Sigmoid colon (tissue), 7 donors: ENCODE measurements around the gene ADGRA3. TPM values are rescaled to one million over a fixed set of nuclear protein-coding genes. Genes with fewer than 3 reads are reported as not detected.

Experiments
- DNase-seq: peaks from one replicate; pipeline ENCODE4 v3.0.0-alpha.2; 2019
- H3K27ac ChIP-seq, 4 donors: fragments of 200-600 bp; sonication (generic); one replicate each; pipeline ENCODE4 v1.5.1; 2016 to 2019; ENCODE audit warnings: mild to moderate bottlenecking in 1 of 4
- H3K27me3 ChIP-seq, 3 donors: fragments of 200-600 bp; sonication (generic); one replicate each; pipeline ENCODE4 v1.5.1; 2019; ENCODE audit warnings: mild to moderate bottlenecking in 1 of 3
- H3K36me3 ChIP-seq, 4 donors: fragments of 200-600 bp; sonication (generic); one replicate each; pipeline ENCODE4 v1.5.1; 2016 to 2019
- H3K4me1 ChIP-seq, 4 donors: fragments of 200-600 bp; sonication (generic); one replicate each; pipeline ENCODE4 v1.5.1; 2017 to 2019
- H3K4me3 ChIP-seq, 4 donors: fragments of 200-600 bp; sonication (generic); one replicate each; pipeline ENCODE4 v1.5.1; 2017 to 2019; ENCODE audit warnings: mild to moderate bottlenecking in 2 of 4, moderate library complexity in 1 of 4
- H3K9me3 ChIP-seq, 4 donors: fragments of 200-600 bp in 3 of 4; sonication (generic) in 3 of 4; one replicate each; pipeline versions ENCODE4 v1.5.1 to v1.6.1; 2013 to 2019
- CTCF ChIP-seq, 4 experiments: fragments of 450-650 bp in 3 of 4; fragments of 200-600 bp in 1 of 4; IDR thresholded peaks; one replicate each; pipeline ENCODE4 v1.5.1; 2016 to 2019; ENCODE audit warnings: antibody characterized with exemption in 4 of 4, mild to moderate bottlenecking in 3 of 4, moderate library complexity in 2 of 4
- EP300 ChIP-seq, 4 donors: sonication (generic); formaldehyde crosslinking; IDR thresholded peaks; one replicate each; pipeline ENCODE4 v1.6.1; 2017; ENCODE audit warnings: antibody characterized with exemption in 4 of 4
- POLR2A ChIP-seq, 2 donors: fragments of 450-650 bp; IDR thresholded peaks; one replicate each; pipeline ENCODE4 v1.6.1; 2016; ENCODE audit warnings: antibody characterized with exemption in 2 of 2, mild to moderate bottlenecking in 2 of 2, moderate library complexity in 2 of 2
- POLR2AphosphoS5 ChIP-seq, 4 donors: sonication (generic); formaldehyde crosslinking; IDR thresholded peaks; one replicate each; pipeline ENCODE4 v1.6.1; 2017; ENCODE audit warnings: antibody characterized with exemption in 4 of 4
- WGBS, 2 donors: extraction: QIAGEN DNeasy Blood & Tissue Kit; methylation state at CpG; one replicate each; pipeline ENCODE4 v1.1.7; 2013; 5-methylcytosine and 5-hydroxymethylcytosine counted together
- intact Hi-C: fragments of 100-400 bp; cut with DNase I; formaldehyde crosslinking; loops from one replicate; pipeline ENCODE4 v1.15.1; 2023
- polyA plus RNA-seq, 3 donors: library from polyadenylated mRNA; stranded (reverse); fragments of 200-250 nt; gene quantifications; one replicate each; pipeline ENCODE4 v1.2.3, GENCODE V29; 2013
- total RNA-seq, 4 donors: library from RNA; depleted of rRNA; stranded (reverse); fragments of >200 nt; gene quantifications; one replicate each; pipeline ENCODE4 v1.1.0, GENCODE V29; 2016
- donor health status: healthy with polysubstance abuse.
- donor health status: Bipolar disorder and iron deficiency.
- donor health status: healthy.

Gene ADGRA3
- total and polyA plus RNA-seq, 7 donors, result 4.4 to 86.1 (median 51.6) TPM

- intact Hi-C loops, result loop anchor here (5.0 to 10.0 kb wide), 2 partner anchors 102 to 170 kb away; no protein-coding TSS in a partner anchor
- Histone ChIP-seq H3K36me3 (no peaks in the 10 kb centered on the region), H3K27ac (peak overlapping the region; percentile 72 to 90 (median 82)), H3K4me1 (peaks cover 0 to 39% (median 25%) of the 10 kb centered on the region in 4 donors), H3K4me3 (peak overlapping the region; percentile 43 to 71 (median 61)), H3K9me3 (no peaks in the 10 kb centered on the region), H3K27me3 (no peaks in the 10 kb centered on the region)
- 2 to 9% methylated on average over 8 of the region's 8 CpGs for WGBS, 2 donors
- no peak for DNase-seq
- no peak for TF ChIP-seq POLR2AphosphoS5 (IDR thresholded peaks at IDR 0.05)
- no peak for TF ChIP-seq EP300 (IDR thresholded peaks at IDR 0.05)
- TF ChIP-seq POLR2A (IDR thresholded peaks at IDR 0.05), result no peak
- TF ChIP-seq CTCF (IDR thresholded peaks at IDR 0.05), result no peak
Measured at GRCh38 chr4:22514481-22514880, 1.4 kb downstream of the ADGRA3 start.

- Histone ChIP-seq H3K9me3 (no peaks in the 10 kb centered on the region), H3K4me3 (peak overlapping the region; percentile 43 to 71 (median 61)), H3K36me3 (no peaks in the 10 kb centered on the region), H3K4me1 (peaks cover 0 to 39% (median 25%) of the 10 kb centered on the region in 4 donors), H3K27me3 (no peaks in the 10 kb centered on the region), H3K27ac (peak overlapping the region in 3 of 4 donors; percentile 77 to 90 (median 87))
- intact Hi-C loops, result loop anchor here (5.0 to 10.0 kb wide), 2 partner anchors 102 to 171 kb away; no protein-coding TSS in a partner anchor
- WGBS, 2 donors, result 19 to 49% methylated on average over 6 of the region's 6 CpGs
- TF ChIP-seq POLR2AphosphoS5 (IDR thresholded peaks at IDR 0.05), result no peak
- TF ChIP-seq CTCF (IDR thresholded peaks at IDR 0.05), result no peak
- TF ChIP-seq EP300 (IDR thresholded peaks at IDR 0.05), result no peak
- TF ChIP-seq POLR2A (IDR thresholded peaks at IDR 0.05), result no peak
- DNase-seq, result no peak
Measured at GRCh38 chr4:22514001-22514400, 1.9 kb downstream of the ADGRA3 start.

GRCh38 chr4:22512306-22512705, 3.6 kb downstream of the ADGRA3 start:
- WGBS, 2 donors, result 84% methylated on average over 2 of the region's 2 CpGs
- TF ChIP-seq POLR2A (IDR thresholded peaks at IDR 0.05) (no peak), CTCF (IDR thresholded peaks at IDR 0.05) (no peak), POLR2AphosphoS5 (IDR thresholded peaks at IDR 0.05) (no peak), EP300 (IDR thresholded peaks at IDR 0.05) (no peak)
- no peak for DNase-seq
- intact Hi-C loops, result loop anchor here (5.0 to 10.0 kb wide), 2 partner anchors 100 to 172 kb away; no protein-coding TSS in a partner anchor
- no peaks in the 10 kb centered on the region for H3K9me3 ChIP-seq
- H3K27ac ChIP-seq, result no peak overlapping the region
- H3K27me3 ChIP-seq, result no peaks in the 10 kb centered on the region
- no peaks in the 10 kb centered on the region for H3K36me3 ChIP-seq
- H3K4me3 ChIP-seq, result no peak overlapping the region
- peaks cover 0 to 52% (median 34%) of the 10 kb centered on the region in 4 donors for H3K4me1 ChIP-seq

GRCh38 chr4:22510750-22511149, 5.1 kb downstream of the ADGRA3 start:
- WGBS, 2 donors, result 22 to 59% methylated on average over 1 of the region's 1 CpG
- intact Hi-C loops, result loop anchor here (5.0 to 10.0 kb wide), 2 partner anchors 98 to 174 kb away; no protein-coding TSS in a partner anchor

More at GRCh38 chr4:22510750-22511149, 5.1 kb downstream of the ADGRA3 start:
- H3K9me3 ChIP-seq, result no peaks in the 10 kb centered on the region
- no peak overlapping the region for H3K4me3 ChIP-seq
- DNase-seq, result no peak
- H3K36me3 ChIP-seq, result no peaks in the 10 kb centered on the region
- no peaks in the 10 kb centered on the region for H3K27me3 ChIP-seq
- no peak for TF ChIP-seq POLR2A (IDR thresholded peaks at IDR 0.05)
- TF ChIP-seq CTCF (IDR thresholded peaks at IDR 0.05), result no peak
- no peak for TF ChIP-seq POLR2AphosphoS5 (IDR thresholded peaks at IDR 0.05)
- no peak for TF ChIP-seq EP300 (IDR thresholded peaks at IDR 0.05)
- H3K4me1 ChIP-seq, result peaks cover 0 to 59% (median 40%) of the 10 kb centered on the region in 4 donors
- no peak overlapping the region for H3K27ac ChIP-seq
